Motor neuron (in vitro differentiated cells): ENCODE measurements around the gene TUBGCP6. TPM values are rescaled to one million over a fixed set of nuclear protein-coding genes. Genes with fewer than 3 reads are reported as not detected.
A peak's percentile ranks its signal among the peaks of the same experiment; 100 is the strongest.
"Not testable (repeated sequence)": the region's sequence is repeated elsewhere in the genome, so short reads cannot be mapped to it uniquely, and the experiment has no call there.

ENCODE experiments used
- ATAC-seq, 8 experiments: fragments of 200-7000 bp; cut with Tn5 transposase; replicated peaks in 6 of 8; 2 replicates each; pipeline ENCODE4 v1.8.0; 2021; ENCODE audit warnings: mild to moderate bottlenecking in 8 of 8, moderate library complexity in 8 of 8
- H3K27ac ChIP-seq, 2 donors: fragments of 250-450 bp; sonication (Bioruptor Pico); 2 replicates each; pipeline ENCODE4 v1.9.0; 2021; ENCODE audit warnings: antibody characterized with exemption in 2 of 2, mild to moderate bottlenecking in 2 of 2, moderate library complexity in 1 of 2
- H3K4me1 ChIP-seq, 2 donors: fragments of 250-450 bp; sonication (Bioruptor Pico); replicated peaks in 1 of 2; 2 replicates each; pipeline ENCODE4 v1.6.1; 2021; ENCODE audit warnings: antibody characterized with exemption in 2 of 2, mild to moderate bottlenecking in 2 of 2, moderate library complexity in 1 of 2
- H3K4me3 ChIP-seq, 5 donors: fragments of 250-450 bp; sonication (Bioruptor Pico); 2 replicates each; pipeline ENCODE4 v1.9.0; 2021; ENCODE audit warnings: antibody characterized with exemption in 5 of 5, mild to moderate bottlenecking in 5 of 5, moderate library complexity in 4 of 5
- WGBS, 10 experiments: fragments of 450-650 bp; shearing (Covaris generic); methylation state at CpG; one replicate each; pipeline ENCODE4 v1.0.0; 2022; 5-methylcytosine and 5-hydroxymethylcytosine counted together
- in situ Hi-C, 9 experiments: fragments of 400-800 bp; cut with MboI; loops; one replicate each; pipeline ENCODE4 v1.15.0; 2021; ENCODE audit warnings: low sequenced_read_pairs in 9 of 9, low pct_unique_long_range_greater_than_20kb in 2 of 9; ENCODE audit not compliant: unreplicated experiment in 9 of 9
- total RNA-seq, 8 experiments: library from RNA; unstranded; fragments of 300-600 nt; gene quantifications; 2 replicates each; pipeline versions ENCODE4 v1.2.3 to v1.2.4, GENCODE V29; 2022

The TUBGCP6 gene
- total RNA-seq, 8 experiments from 2014 or later = 14.4 to 52.6 (median 20.1) TPM

DNA sequence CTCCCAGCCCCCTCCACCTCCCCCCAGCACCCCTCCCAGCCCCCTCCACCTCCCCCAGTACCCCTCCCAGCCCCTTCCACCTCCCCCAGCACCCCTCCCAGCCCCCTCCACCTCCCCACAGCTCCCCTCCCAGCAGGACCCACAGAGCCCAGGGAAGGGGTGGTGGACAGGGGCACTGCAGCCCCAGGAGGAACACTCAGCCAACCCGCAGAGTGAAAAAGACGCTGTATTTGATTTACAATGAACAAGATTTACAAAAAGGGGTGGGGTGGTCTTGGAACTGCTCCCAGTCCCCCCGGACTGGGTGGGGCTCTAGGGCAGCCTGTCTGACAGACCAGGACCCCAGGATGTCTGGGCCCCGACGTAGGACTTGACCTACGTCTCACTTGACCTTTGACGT is 29.9 kb upstream of the TUBGCP6 start:
- 100% methylated on average over 2 of the region's 7 CpGs; no CpG with 5 or more reads in 9 of the 10 experiments for WGBS, 10 experiments
- ATAC-seq = no peak
- in situ Hi-C loops = loop anchor here in 1 of 9 experiments (10.0 kb wide), 1 partner anchor 50 kb away; the partner anchor contains the start of gene DENND6B
- peaks cover 27 to 39% of the 10 kb centered on the region in 2 donors for H3K4me1 ChIP-seq
- no peak overlapping the region for H3K4me3 ChIP-seq
- peak overlapping the region; percentile 27 to 74 for H3K27ac ChIP-seq

DNA sequence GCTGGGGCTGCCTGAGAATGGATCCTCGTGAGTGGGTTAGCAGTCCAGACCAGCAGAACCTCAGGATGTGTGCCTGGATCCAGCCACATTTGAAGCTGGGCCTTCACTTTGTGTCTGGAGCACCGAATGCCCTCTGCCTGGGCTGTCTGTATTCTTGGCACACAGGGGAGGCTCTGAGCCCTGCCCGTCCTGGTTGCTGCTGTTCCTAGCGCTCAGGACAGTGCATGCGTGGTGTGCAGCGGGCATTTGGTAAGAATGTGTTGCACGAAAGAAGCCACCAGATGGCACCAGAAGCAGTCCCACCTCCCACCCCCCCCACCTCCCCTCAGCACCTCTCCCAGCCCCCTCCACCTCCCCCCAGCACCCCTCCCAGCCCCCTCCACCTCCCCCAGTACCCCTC is 29.5 kb upstream of the TUBGCP6 start:
- no peak overlapping the region for H3K4me3 ChIP-seq
- peak in 6 of 8 experiments; percentile 5 to 27 (median 14) for ATAC-seq
- WGBS, 10 experiments = 38 to 60% methylated on average over 2 to 3 of the region's 7 CpGs; no CpG with 5 or more reads in 8 of the 10 experiments
- in situ Hi-C loops = loop anchor here in 1 of 9 experiments (10.0 kb wide), 1 partner anchor 50 kb away; the partner anchor contains the start of gene DENND6B
- peak overlapping the region; percentile 72 to 84 for H3K27ac ChIP-seq
- peaks cover 31 to 42% of the 10 kb centered on the region in 2 donors for H3K4me1 ChIP-seq

DNA sequence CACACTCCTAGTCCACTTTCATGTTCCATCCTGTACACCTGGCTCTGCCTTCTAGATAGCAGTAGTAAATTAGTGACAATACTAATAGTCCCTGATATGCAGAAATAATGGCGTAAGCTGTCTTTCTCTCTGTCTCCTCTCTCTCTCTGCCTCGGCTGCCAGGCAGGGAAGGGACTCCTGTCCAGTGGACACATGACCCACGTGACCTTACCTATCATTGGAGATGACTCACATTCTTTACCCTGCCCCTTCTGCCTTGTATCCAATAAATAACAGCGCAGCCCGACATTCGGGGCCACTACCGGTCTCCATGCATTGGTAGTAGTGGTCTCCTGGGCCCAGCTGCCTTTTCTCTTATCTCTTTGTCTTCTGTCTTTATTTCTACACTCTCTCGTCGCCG is 29.0 kb upstream of the TUBGCP6 start:
- H3K27ac ChIP-seq = peak overlapping the region; percentile 72 to 84
- H3K4me3 ChIP-seq, ATAC-seq: not testable (repeated sequence)
- H3K4me1 ChIP-seq = peaks cover 36 to 47% of the 10 kb centered on the region in 2 donors
- WGBS, 10 experiments = 54% methylated on average over 10 of the region's 10 CpGs; no CpG with 5 or more reads in 9 of the 10 experiments
- in situ Hi-C loops = loop anchor here in 1 of 9 experiments (10.0 kb wide), 1 partner anchor 51 kb away; the partner anchor contains the start of gene DENND6B

DNA sequence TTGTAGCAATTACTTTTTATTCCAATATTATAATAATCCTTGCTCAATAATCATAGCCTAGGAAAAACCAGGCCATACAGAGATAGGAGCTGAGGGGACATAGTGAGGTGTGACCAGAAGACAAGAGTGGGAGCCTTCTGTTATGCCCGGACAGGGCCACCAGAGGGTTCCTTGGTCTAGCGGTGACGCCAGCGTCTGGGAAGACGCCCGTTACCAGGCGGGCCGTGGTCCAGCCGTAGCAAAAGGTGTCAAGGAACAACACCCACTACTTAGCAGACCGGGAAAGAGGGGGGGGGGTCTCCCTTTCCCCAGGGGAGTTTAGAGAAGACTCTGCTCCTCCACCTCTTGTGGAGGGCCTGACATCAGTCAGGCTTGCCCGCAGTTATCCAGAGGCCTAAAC is 28.5 kb upstream of the TUBGCP6 start:
- Histone ChIP-seq H3K4me1 (peaks cover 40 to 52% of the 10 kb centered on the region in 2 donors), H3K27ac (peak overlapping the region in 1 of 2 donors; percentile 72)
- not testable (repeated sequence) for ATAC-seq, H3K4me3 ChIP-seq
- in situ Hi-C loops = loop anchor here in 1 of 9 experiments (10.0 kb wide), 1 partner anchor 51 kb away; the partner anchor contains the start of gene DENND6B
- 33 to 100% (median 33%) methylated on average over 1 to 3 of the region's 11 CpGs; no CpG with 5 or more reads in 7 of the 10 experiments for WGBS, 10 experiments

DNA sequence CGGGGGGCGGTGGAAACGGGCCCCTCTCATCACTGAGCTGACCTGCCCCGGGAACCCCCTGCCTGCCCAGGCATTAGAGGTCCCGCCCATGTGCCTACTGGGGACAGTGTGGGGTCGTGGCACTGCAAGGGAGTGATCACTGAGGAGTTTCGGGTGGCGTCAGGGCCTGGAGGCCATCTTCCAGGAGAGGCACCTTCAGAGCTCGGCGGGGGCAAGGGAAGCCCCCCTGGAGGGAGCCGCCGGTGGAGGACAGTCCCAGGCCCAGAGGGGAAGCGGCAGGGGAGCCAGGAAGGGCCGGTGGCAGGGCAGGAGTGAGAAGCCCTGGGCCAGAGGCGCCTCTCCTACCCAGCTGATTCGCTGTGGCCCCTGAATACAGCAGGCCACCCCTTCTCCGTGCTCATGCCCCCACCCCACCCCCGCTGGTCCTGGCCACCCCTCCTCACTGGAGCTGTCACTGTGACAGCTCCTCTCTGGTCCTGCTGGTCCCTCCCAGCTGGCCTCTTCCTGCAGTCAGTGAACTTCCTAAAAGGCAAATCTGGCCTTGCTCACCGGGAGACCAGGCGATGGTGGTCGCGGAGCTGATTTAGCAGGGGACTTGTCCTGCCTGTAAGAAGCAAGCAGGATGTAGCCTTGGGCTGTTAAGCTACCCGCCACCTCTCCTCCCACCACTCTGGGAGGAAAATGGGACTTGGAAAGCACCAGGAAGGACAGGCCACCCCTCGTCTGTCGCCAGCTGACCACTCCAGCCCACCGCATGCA is 27.4 kb upstream of the TUBGCP6 start:
- peak overlapping the region; percentile 19 to 74 (median 47) for H3K4me3 ChIP-seq
- WGBS, 10 experiments = 33% methylated on average over 3 of the region's 26 CpGs; no CpG with 5 or more reads in 9 of the 10 experiments
- peak overlapping the region; percentile 79 to 85 for H3K27ac ChIP-seq
- in situ Hi-C loops = loop anchor here in 1 of 9 experiments (10.0 kb wide), 1 partner anchor 53 kb away; the partner anchor contains the start of gene DENND6B
- peaks cover 48 to 60% of the 10 kb centered on the region in 2 donors for H3K4me1 ChIP-seq
- peak in 6 of 8 experiments; percentile 1 to 56 (median 46) for ATAC-seq

DNA sequence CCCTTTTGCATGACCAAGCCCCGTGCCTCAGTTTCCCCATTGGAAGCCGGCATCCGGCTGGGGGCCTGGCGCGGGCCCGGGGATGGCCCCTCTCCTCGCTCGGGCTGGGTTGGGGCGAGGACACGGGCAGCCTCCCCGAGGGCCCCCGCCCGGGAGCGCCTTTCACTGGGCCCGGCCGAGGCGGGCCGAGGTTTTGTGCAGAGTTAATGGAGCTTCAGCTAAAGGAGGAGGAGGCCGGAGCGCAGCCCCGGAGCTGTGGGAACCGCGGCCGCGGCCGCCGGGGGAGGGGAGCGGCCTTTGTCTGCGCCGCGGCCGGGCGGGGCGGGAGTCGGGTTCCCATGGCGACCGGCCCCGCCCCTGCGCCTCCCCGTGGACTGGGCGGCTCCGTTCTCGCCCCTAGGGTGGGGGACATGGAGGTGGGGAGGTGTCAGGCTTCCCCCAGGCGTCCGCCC is 26.7 kb upstream of the TUBGCP6 start:
- WGBS, 10 experiments = 0 to 7% methylated on average over 1 to 13 of the region's 45 CpGs; no CpG with 5 or more reads in 8 of the 10 experiments
- peak; percentile 36 to 70 (median 59) for ATAC-seq
- in situ Hi-C loops = loop anchor here in 1 of 9 experiments (10.0 kb wide), 1 partner anchor 53 kb away; the partner anchor contains the start of gene DENND6B
- peak overlapping the region; percentile 42 to 74 (median 47) for H3K4me3 ChIP-seq
- H3K27ac ChIP-seq = peak overlapping the region; percentile 79 to 92
- peaks cover 54 to 64% of the 10 kb centered on the region in 2 donors for H3K4me1 ChIP-seq

DNA sequence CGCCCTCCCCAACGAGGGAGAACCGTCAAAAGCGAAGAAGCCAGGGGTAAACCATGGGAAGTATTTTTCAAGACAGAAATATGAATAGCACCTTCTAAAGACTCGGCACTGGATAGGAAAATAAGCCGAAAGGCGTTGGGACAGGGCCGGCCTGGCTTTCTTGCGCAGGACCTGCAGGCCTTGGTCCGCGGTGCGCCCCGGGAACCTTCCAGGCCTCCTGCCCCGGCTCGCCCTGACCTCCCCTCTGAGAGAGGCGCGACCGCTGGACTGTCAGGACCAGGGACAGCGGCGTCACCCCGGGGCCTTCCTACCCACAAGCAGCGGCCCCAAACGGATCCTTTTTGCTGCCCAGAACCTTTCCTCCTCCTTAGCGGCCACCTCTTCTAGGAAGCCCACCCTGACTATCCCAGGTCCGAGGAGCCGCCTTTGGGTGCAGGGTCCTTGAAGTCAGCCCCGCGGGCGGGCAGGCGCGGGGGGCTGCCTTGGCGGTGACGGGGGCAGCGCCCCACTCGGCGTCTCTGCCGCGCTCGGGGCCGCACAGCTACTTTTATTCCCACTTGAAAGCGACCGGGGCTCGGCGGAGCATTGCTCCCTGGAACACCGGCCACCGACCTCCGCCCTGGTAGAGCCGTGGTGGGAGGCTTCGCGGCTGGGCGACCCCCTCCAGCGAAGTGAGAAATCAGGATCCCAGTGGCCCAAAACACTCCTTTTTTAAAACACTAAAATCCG is 26.0 kb upstream of the TUBGCP6 start:
- H3K27ac ChIP-seq = peak overlapping the region; percentile 79 to 92
- peak overlapping the region; percentile 42 to 74 (median 47) for H3K4me3 ChIP-seq
- 0 to 12% (median 2%) methylated on average over 2 to 11 of the region's 53 CpGs; no CpG with 5 or more reads in 5 of the 10 experiments for WGBS, 10 experiments
- peaks cover 54 to 64% of the 10 kb centered on the region in 2 donors for H3K4me1 ChIP-seq
- ATAC-seq = peak in 5 of 8 experiments; percentile 2 to 34 (median 17)
- in situ Hi-C loops = loop anchor here in 1 of 9 experiments (10.0 kb wide), 1 partner anchor 54 kb away; the partner anchor contains the start of gene DENND6B

DNA sequence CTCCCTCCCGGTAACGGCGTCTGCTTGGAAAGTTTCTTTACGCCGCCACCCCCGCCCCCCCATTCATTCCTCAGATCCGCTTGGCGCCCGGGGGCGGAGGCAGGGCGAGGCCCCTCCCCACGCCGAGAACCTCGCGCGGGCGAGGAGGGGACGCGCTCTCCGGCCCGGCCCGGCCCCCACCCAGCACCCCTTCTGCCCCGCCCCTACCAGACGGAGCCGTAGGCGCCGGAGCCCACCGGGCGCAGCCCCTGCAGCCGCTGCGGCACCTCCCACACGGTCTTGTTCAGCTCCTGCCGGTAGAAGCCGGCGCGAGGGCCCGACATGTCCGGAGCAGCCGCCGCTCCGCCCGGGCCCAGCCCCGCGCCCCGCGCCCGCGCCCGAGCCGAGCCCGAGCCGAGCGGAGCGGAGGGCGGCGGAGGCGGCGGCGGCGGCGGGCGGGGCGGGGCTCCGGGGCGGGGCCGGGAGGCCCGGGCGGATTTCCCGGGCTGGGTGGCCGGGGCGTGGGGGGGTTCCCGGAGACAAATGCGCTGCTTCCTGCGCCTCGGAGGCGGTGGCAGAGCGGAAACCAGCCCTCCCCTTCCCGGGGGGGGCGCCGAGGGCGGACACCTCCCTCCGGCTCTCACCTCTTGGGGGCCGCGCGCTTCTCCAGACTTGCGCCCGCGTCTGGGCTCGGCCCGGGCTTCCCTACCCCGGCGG is 25.3 kb upstream of the TUBGCP6 start, which contains the start of gene MAPK11:
TSS of gene MAPK11 (minus strand) at position 411 of the 696 bp plus-strand sequence. CDS start at position 323, 88 bp downstream.
- Histone ChIP-seq H3K4me1 (peaks cover 53 to 61% of the 10 kb centered on the region in 2 donors), H3K27ac (peak within 1 kb of the TSS; percentile 79 to 92), H3K4me3 (peak within 1 kb of the TSS; percentile 42 to 74 (median 47))
- peak; percentile 28 to 51 (median 36) for ATAC-seq
- in situ Hi-C loops = loop anchor here in 2 of 9 experiments (10.0 kb wide), 1 partner anchor 55 kb away; the partner anchor contains the start of gene DENND6B (in 2 of the 2)
- no CpG with 5 or more reads among the region's 92 CpGs for WGBS, 10 experiments

DNA sequence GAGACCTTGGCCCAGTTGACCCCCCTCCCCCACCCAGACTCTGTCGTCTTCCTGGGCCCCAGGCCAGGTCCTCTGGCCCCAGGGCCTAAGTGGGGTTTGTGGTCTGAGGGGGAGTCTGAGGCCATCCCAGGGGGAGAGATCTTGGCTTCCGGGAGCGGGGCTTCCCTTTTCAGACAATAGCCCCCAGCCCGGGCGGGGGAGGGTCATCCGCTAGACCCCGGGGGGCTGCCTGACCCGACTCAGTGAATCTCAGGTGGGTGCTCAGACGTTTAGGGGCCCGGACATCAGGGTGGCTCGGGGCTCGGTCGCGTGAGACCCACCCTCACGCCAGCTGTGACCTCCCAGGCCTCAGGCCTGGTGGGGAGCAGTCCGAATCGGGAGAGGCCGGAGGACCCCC is 24.7 kb upstream of the TUBGCP6 start:
- Histone ChIP-seq H3K4me1 (peaks cover 49 to 57% of the 10 kb centered on the region in 2 donors), H3K27ac (peak overlapping the region; percentile 79 to 92), H3K4me3 (peak overlapping the region; percentile 42 to 74 (median 47))
- in situ Hi-C loops = loop anchor here in 1 of 9 experiments (10.0 kb wide), 1 partner anchor 55 kb away; the partner anchor contains the start of gene DENND6B
- peak in 1 of 8 experiments; percentile 1 for ATAC-seq
- no CpG with 5 or more reads among the region's 18 CpGs for whole genome bisulfite sequencing, 10 experiments

DNA sequence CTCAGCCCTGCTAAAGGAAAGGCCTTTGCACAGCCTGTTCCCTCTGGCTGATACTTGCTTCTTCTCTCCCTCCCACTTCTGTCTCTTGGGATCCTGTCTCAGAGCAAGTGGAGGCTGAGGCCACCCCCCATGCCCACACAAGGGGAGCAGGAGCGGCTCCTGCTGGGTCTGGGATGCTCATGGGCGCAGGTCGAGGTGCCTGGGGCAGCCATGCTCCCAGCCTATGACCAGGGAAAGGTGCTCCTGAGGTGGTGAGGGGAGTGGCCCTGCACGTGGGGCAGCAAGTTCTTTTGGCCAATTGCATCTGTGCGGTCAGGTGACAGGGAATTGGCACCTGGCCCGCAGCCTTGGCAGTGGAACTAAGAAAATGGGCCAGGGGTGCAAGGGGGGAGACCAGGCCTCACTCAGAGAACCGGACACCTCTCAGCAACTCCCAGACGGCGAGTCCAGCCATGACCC is 23.9 kb upstream of the TUBGCP6 start:
- Histone ChIP-seq H3K4me3 (peak overlapping the region in 1 of 5 donors; percentile 74), H3K27ac (peak overlapping the region in 1 of 2 donors; percentile 92), H3K4me1 (peaks cover 43 to 51% of the 10 kb centered on the region in 2 donors)
- WGBS, 10 experiments = 40% methylated on average over 1 of the region's 9 CpGs; no CpG with 5 or more reads in 9 of the 10 experiments
- in situ Hi-C loops = loop anchor here in 1 of 9 experiments (10.0 kb wide), 1 partner anchor 56 kb away; the partner anchor contains the start of gene DENND6B
- ATAC-seq = no peak

DNA sequence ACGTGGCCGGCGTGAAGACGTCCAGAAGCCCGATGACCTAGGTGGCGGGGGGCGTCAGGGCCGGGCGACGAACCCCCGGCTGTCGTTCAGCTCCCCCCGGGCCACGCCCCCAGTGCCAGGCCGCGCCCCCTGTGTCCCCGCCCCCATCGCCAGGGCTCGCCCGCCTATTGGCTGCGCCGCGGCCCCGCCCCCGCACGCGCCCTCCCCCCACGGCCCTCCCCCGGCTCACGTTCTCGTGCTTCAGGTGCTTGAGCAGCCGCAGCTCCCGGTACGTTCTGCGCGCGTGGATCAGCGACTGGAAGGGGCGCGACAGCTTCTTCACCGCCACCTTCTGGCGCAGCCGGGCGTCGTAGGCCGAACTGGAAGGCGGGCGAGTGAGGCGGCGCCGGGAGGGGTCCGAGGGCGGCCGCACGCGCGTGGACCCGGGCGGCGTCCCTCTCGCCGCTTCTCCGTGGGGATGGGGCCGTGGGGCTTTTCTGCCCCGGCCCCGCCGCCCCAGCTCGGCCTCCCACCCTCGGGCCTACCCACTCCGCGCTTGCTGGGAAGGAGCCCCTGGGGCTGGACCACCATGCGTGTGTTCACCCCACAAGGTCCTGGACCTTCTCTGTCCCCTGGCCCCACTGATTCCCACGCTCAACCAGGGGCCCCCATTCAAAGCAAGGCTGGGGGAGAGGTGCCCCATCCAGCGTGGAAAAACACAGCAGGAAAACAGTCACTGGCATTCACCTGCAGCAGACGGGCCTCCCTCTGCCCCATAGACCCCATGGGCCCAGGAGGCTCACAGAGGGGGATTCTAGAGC is 23.0 kb upstream of the TUBGCP6 start:
- ATAC-seq = peak in 6 of 8 experiments; percentile 2 to 46 (median 32)
- Histone ChIP-seq H3K4me3 (peak overlapping the region in 4 of 5 donors; percentile 19 to 74 (median 25)), H3K27ac (peak overlapping the region; percentile 37 to 92), H3K4me1 (peaks cover 46 to 54% of the 10 kb centered on the region in 2 donors)
- in situ Hi-C loops = loop anchor here in 1 of 9 experiments (10.0 kb wide), 1 partner anchor 57 kb away; the partner anchor contains the start of gene DENND6B
- 0% methylated on average over 1 of the region's 75 CpGs; no CpG with 5 or more reads in 9 of the 10 experiments for WGBS, 10 experiments
